NB4 (cell line): ENCODE results near the gene EXTL1.

Source experiments
- DNase-seq: peaks from one replicate; pipeline ENCODE4 v3.0.0; 2010; ENCODE audit warnings: low read depth
- H3K4me3 ChIP-seq: one replicate; pipeline ENCODE4 v1.5.1; 2011; ENCODE audit warnings: mild to moderate bottlenecking, low read depth, low read length, moderate library complexity
- MYC ChIP-seq: IDR thresholded peaks from 2 replicates; pipeline ENCODE4 v1.6.1; 2011; ENCODE audit warnings: low read depth, low read length
- POLR2A ChIP-seq: IDR thresholded peaks from 2 replicates; pipeline ENCODE4 v1.6.1; 2011; ENCODE audit warnings: mild to moderate bottlenecking; ENCODE audit not compliant: insufficient read length; ENCODE audit errors: extremely low read depth
- TF ChIP-seq, protein P1 (sequence below): IDR thresholded peaks from 2 replicates; pipeline ENCODE4 v1.6.1; 2011; ENCODE audit warnings: low read depth, low read length
- TF ChIP-seq, protein P2 (sequence below): IDR thresholded peaks from one replicate; pipeline ENCODE4 v1.5.1; 2012; ENCODE audit warnings: low read depth, low read length

EXTL1 gene

DNA sequence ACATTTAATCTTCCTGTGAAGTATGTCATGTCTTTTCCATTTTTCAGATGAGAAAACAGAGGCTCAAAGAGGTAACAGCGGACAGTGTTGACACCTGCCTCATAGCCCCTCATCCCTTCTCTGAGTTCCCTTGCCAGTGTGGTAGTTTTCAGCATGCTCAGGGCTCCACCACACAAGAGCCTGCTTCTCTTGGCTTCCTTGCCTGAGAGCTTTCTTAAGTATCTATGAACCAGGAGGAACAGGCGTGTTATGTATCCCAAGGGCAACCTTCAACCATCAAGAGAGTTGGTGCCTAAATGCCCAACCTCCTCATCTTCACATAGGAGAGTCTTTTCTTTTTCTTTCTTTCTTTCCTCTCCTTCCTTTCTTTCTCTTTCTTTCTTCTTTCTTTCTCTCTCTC is 17.8 kb upstream of the EXTL1 start:
- TF ChIP-seq, protein P1, sequence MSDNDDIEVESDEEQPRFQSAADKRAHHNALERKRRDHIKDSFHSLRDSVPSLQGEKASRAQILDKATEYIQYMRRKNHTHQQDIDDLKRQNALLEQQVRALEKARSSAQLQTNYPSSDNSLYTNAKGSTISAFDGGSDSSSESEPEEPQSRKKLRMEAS: no peak
- TF ChIP-seq MYC: no peak
- no peak for TF ChIP-seq POLR2A
- TF ChIP-seq, protein P2, sequence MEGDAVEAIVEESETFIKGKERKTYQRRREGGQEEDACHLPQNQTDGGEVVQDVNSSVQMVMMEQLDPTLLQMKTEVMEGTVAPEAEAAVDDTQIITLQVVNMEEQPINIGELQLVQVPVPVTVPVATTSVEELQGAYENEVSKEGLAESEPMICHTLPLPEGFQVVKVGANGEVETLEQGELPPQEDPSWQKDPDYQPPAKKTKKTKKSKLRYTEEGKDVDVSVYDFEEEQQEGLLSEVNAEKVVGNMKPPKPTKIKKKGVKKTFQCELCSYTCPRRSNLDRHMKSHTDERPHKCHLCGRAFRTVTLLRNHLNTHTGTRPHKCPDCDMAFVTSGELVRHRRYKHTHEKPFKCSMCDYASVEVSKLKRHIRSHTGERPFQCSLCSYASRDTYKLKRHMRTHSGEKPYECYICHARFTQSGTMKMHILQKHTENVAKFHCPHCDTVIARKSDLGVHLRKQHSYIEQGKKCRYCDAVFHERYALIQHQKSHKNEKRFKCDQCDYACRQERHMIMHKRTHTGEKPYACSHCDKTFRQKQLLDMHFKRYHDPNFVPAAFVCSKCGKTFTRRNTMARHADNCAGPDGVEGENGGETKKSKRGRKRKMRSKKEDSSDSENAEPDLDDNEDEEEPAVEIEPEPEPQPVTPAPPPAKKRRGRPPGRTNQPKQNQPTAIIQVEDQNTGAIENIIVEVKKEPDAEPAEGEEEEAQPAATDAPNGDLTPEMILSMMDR: no peak
- no peak overlapping the region for H3K4me3 ChIP-seq
- DNase-seq: no peak

DNA sequence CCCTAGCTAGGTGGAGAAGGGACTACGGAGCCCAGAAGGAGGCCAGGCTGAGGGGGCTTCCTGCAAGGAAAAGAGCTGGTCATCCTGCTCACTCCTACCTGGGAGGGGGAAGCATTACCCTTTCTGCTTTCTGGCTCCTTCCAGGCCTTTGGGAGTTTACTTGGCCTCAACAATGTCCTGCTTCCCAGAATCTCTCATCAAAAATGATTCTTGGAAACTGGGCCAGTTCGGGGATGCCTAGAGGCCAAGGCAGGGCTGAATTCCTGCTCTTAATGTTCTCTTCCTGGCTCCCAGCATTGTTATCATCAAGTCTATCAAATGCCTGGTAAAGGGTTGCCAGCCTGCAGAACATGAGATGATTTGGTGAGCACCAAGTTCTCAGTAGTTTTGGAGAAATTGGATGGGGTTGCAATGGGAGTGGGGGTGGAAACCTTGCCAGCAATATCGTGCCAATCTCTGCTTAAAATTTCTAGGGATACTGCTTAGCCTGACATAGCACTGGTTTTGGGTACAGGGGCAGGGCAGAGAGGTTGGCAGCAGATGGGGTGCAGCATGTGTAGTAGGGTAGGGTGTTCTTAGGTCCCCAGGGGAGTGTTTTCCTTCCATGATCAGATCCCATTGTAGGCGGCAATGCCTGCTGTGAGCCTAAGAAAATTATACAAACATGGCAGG is 16.0 kb upstream of the EXTL1 start:
- no peak overlapping the region for H3K4me3 ChIP-seq
- TF ChIP-seq, protein P1: no peak
- TF ChIP-seq, protein P2: no peak
- no peak for TF ChIP-seq POLR2A
- no peak for TF ChIP-seq MYC
- no peak for DNase-seq

DNA sequence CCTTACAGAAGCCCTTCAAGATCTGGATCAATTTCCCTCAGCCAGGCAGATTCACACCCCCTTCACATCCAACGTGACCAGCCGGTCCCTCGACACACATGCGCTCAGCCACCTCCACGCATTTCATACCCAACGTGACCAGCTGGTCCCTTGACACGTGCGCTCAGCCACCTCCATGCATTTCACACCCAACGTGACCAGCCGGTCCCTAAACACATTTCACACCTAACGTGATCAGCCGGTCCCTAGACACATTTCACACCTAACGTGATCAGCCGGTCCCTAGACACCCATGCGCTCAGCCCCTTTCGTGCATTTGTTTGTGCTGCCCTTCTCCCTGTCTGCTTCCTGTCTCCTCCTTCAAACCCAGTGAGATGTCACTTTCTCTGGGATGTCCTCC is 14.9 kb upstream of the EXTL1 start:
- DNase-seq: no peak
- TF ChIP-seq POLR2A (no peak), MYC (no peak)
- TF ChIP-seq, protein P1: no peak
- TF ChIP-seq, protein P2: no peak
- H3K4me3 ChIP-seq: no peak overlapping the region

DNA sequence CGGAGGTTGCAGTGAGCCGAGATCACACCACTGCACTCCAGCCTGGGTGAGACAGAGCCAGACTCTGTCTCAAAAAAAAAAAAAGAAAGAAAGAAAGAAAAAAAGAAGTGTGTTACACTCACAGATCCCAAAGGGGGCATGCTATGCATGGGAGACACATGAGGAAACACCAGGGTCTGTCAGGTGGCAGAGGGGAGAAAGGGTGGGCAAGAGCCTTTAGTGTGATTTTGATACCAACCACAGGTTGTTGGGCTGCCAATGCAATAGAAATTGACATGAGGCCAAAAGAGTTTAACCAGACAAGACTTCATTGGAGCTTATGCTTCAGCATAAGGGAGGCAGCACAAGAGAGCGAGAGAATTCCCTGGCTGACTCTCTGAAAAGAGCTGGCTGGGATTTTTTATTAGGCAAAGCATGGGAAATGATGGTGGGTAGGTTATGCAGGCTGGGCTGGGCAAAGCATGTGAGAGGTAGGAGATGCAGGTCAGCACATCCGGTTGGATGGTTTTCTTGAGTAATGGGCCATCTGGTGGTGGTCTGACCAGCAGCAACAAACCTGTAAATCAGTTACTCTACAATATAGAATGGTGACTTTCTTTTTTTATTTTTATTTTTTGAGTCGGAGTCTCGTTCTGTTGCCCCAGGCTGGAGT is 11.7 kb upstream of the EXTL1 start:
- peak; percentile 49 for DNase-seq
- TF ChIP-seq, protein P2: peak; percentile 14
- TF ChIP-seq MYC: no peak
- no peak for TF ChIP-seq POLR2A
- TF ChIP-seq, protein P1: no peak
- H3K4me3 ChIP-seq: no peak overlapping the region

DNA sequence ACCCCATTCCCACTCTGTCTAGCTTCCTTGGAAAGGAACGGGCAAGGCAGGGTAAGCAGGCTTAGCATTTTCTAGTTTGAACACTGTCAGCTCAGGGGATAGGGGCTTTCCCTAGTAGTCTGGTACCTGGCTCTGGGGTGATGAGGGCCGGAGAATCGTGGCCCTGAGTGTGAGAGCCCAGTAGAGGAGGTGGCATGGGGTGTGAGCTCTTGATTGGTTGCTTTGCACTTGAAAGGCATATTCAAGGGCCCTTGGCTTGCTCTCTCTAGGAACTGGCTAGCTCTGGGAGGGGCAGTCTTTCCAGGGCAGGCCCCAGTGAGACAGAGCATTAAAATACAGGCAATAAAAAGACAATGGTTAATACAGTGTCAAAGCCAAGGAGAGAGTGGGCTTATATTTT is 10.8 kb upstream of the EXTL1 start:
- no peak for TF ChIP-seq POLR2A
- no peak for TF ChIP-seq MYC
- no peak overlapping the region for H3K4me3 ChIP-seq
- no peak for DNase-seq

DNA sequence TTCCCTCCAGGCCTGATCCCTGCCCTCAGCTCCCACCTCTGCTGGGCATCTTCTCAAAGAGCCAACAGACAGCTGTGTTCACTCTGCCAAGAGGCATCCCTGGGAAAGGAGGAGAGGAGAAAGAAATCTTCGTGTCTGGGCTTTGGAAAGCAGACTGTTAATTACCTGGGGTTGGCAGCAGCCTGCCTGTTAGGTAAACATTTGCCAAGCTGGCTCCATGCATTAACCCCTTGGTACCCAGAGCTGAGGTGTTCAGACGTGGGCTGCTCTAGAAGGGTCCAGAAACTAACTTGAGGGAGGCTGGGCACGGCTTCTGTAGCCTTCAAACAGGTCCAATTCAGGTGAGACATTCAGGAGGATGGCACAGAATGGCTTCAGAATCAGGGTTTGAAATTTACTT is 8.7 kb upstream of the EXTL1 start:
- H3K4me3 ChIP-seq: no peak overlapping the region
- TF ChIP-seq, protein P1: no peak
- no peak for DNase-seq
